Neuronal stem cell (in vitro differentiated cells): ENCODE measurements around the gene ATG4B. TPM values are rescaled to one million over a fixed set of nuclear protein-coding genes. Genes with fewer than 3 reads are reported as not detected.
A peak's percentile ranks its signal among the peaks of the same experiment; 100 is the strongest.
"Not testable (repeated sequence)": the region's sequence is repeated elsewhere in the genome, so short reads cannot be mapped to it uniquely, and the experiment has no call there.

ENCODE experiments used
- DNase-seq: peaks from one replicate; pipeline ENCODE4 v3.0.0-alpha.2; 2013; ENCODE audit warnings: low spot score
- H2AFZ ChIP-seq: one replicate; pipeline ENCODE4 v1.6.1; 2013; ENCODE audit warnings: mild to moderate bottlenecking, low read length, inconsistent platforms
- H2AK5ac ChIP-seq: 2 replicates; pipeline ENCODE4 v1.6.1; 2013; ENCODE audit warnings: low read depth, mild to moderate bottlenecking, inconsistent platforms, low read length, moderate library complexity, mixed read lengths
- H2BK120ac ChIP-seq: 2 replicates; pipeline ENCODE4 v1.6.1; 2013; ENCODE audit warnings: low read depth, mild to moderate bottlenecking, inconsistent platforms, low read length, moderate library complexity, mixed read lengths
- H2BK12ac ChIP-seq: one replicate; pipeline ENCODE4 v1.6.1; 2013; ENCODE audit warnings: low read length, inconsistent platforms
- H2BK15ac ChIP-seq: 2 replicates; pipeline ENCODE4 v1.6.1; 2013; ENCODE audit warnings: mild to moderate bottlenecking, low read length, inconsistent platforms, mixed read lengths
- H2BK5ac ChIP-seq: one replicate; pipeline ENCODE4 v1.6.1; 2013; ENCODE audit warnings: inconsistent platforms, mild to moderate bottlenecking, low read length, moderate library complexity
- H3K14ac ChIP-seq: one replicate; pipeline ENCODE4 v1.6.1; 2013; ENCODE audit warnings: low read length, inconsistent platforms
- H3K18ac ChIP-seq: 2 replicates; pipeline ENCODE4 v1.6.1; 2013; ENCODE audit warnings: low read length, inconsistent platforms
- H3K23ac ChIP-seq: 2 replicates; pipeline ENCODE4 v1.6.1; 2013; ENCODE audit warnings: low read depth, mild to moderate bottlenecking, mixed read lengths, low read length, inconsistent platforms; ENCODE audit not compliant: poor library complexity
- H3K27ac ChIP-seq: replicated peaks from 3 replicates; pipeline ENCODE4 v1.5.1; 2013; ENCODE audit warnings: low read length, inconsistent platforms
- H3K27me3 ChIP-seq, 3 experiments: 2 replicates each; pipeline ENCODE4 v1.6.1; 2013; ENCODE audit warnings: low read length in 3 of 3, mild to moderate bottlenecking in 2 of 3, inconsistent platforms in 1 of 3, low read depth in 1 of 3, mixed read lengths in 1 of 3, moderate library complexity in 1 of 3; ENCODE audit not compliant: control insufficient read depth in 3 of 3, insufficient read depth in 3 of 3
- H3K36me3 ChIP-seq, 2 donors: replicated peaks in 1 of 2; 2 replicates each; pipeline ENCODE4 v1.6.1; 2013; ENCODE audit warnings: low read length in 2 of 2; ENCODE audit not compliant: control insufficient read depth in 2 of 2, insufficient read depth in 2 of 2
- H3K4ac ChIP-seq: 2 replicates; pipeline ENCODE4 v1.6.1; 2013; ENCODE audit warnings: inconsistent platforms, mild to moderate bottlenecking, low read length, moderate library complexity
- H3K4me1 ChIP-seq, 2 donors: 1 replicate in 1 of 2; 2 replicates in 1 of 2; pipeline ENCODE4 v1.6.1; 2013; ENCODE audit warnings: low read length in 2 of 2, low read depth in 1 of 2; ENCODE audit not compliant: control insufficient read depth in 2 of 2, insufficient read depth in 1 of 2
- H3K4me2 ChIP-seq: one replicate; pipeline ENCODE4 v1.6.1; 2013; ENCODE audit warnings: mild to moderate bottlenecking, low read length, inconsistent platforms; ENCODE audit not compliant: insufficient read depth, poor library complexity, severe bottlenecking
- H3K4me3 ChIP-seq, 2 donors: 2 replicates each; pipeline ENCODE4 v1.5.1; 2013; ENCODE audit warnings: low read length in 2 of 2, mild to moderate bottlenecking in 2 of 2, inconsistent platforms in 1 of 2, moderate library complexity in 1 of 2
- H3K79me1 ChIP-seq: one replicate; pipeline ENCODE4 v1.6.1; 2013; ENCODE audit warnings: low read depth, mild to moderate bottlenecking, inconsistent platforms, low read length, moderate library complexity
- H3K9ac ChIP-seq: one replicate; pipeline ENCODE4 v1.6.1; 2013; ENCODE audit warnings: mild to moderate bottlenecking, low read depth, low read length, inconsistent platforms; ENCODE audit not compliant: poor library complexity
- H3K9me3 ChIP-seq, 2 donors: replicated peaks in 1 of 2; 2 replicates each; pipeline versions ENCODE3 to v1.6.1; 2013; ENCODE audit warnings: low read length in 2 of 2, mild to moderate bottlenecking in 2 of 2, inconsistent platforms in 1 of 2, low read depth in 1 of 2, mixed read lengths in 1 of 2, moderate library complexity in 1 of 2; ENCODE audit not compliant: control insufficient read depth in 2 of 2, insufficient read depth in 1 of 2
- H4K8ac ChIP-seq: one replicate; pipeline ENCODE4 v1.6.1; 2013; ENCODE audit warnings: low read depth, mild to moderate bottlenecking, inconsistent platforms, low read length, moderate library complexity
- H4K91ac ChIP-seq: one replicate; pipeline ENCODE4 v1.6.1; 2013; ENCODE audit warnings: low read length, low read depth, mild to moderate bottlenecking, inconsistent platforms; ENCODE audit not compliant: poor library complexity
- WGBS, 2 donors: extraction: QIAGEN DNeasy Blood & Tissue Kit; methylation state at CpG; one replicate each; pipeline ENCODE4 v1.1.7; 2013; ENCODE audit warnings: missing lambda C conversion rate in 2 of 2, mixed read lengths in 1 of 2; ENCODE audit not compliant: insufficient read length in 2 of 2, insufficient replicate concordance in 1 of 2; ENCODE audit errors: extremely low coverage in 2 of 2; 5-methylcytosine and 5-hydroxymethylcytosine counted together
- polyA plus RNA-seq, 2 experiments: library from polyadenylated mRNA; stranded (reverse); fragments of 200-250 nt; gene quantifications; one replicate each; pipeline ENCODE4 v1.2.3, GENCODE V29; 2013

ATG4B gene
- 64.1 TPM for polyA plus RNA-seq (2013, experiment 1 of 2)
- 62.1 TPM for polyA plus RNA-seq (2013, experiment 2 of 2)

DNA sequence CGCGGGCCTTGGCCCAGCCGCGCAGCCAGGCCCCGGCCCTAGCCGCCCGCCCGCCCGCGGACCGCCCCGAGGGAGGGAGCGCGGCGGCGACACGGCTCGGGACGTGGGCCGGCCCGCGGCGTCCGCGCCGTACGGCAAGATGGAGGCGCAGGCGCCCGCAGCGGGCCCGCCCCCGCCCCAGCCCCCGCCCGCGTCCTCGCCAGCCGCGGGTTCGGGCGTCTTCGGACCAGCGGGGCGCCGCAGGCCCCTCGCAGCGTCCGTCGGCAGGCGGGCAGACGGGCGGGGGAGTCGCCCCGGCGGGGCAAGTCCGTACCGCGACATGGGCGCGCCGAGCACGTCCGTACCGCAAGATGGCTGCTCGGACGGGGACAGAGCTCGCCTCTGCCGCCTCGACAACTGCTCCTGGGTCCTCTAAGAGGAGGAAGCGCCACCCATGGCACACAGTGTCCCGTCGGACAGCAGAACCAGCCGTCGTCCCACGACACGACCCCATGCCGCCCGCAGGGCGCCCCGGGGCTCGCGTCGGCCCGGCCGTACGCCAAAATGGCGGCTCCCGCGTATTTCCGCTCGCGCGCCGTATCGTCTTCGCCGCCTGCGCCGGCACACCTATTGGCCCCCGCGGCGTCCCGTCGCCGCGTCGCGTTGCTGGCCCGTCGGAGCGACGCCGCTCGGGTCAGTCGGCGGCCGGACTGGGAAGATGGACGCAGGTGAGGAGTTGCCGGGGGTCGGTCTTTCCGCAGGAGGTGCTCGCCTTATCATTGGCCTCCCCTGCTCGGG lies at the start of gene ATG4B, which contains the start of gene THAP4:
TSS of gene ATG4B (plus strand) at position 676 of the 777 bp plus-strand sequence. CDS start at position 698, 22 bp downstream.
TSS of gene THAP4 (minus strand) at position 141 of the 777 bp plus-strand sequence. CDS start 141 bp downstream, outside the sequence.
- Histone ChIP-seq H4K8ac (peak within 1 kb of the TSS; percentile 49), H3K9me3 (peaks cover 3 to 14% of the 10 kb centered on the region in 2 donors), H3K4ac (no peak within 1 kb of the TSS), H3K27ac (peak within 1 kb of the TSS; percentile 98), H4K91ac (no peak within 1 kb of the TSS), H3K79me1 (peaks cover 26% of the 10 kb centered on the region), H2AFZ (peak within 1 kb of the TSS; percentile 100), H3K4me1 (peaks cover 6 to 9% of the 10 kb centered on the region in 2 donors), H2BK15ac (no peak within 1 kb of the TSS), H3K27me3 (no peaks in the 10 kb centered on the region), H3K18ac (peak within 1 kb of the TSS; percentile 100), H3K4me2 (peak within 1 kb of the TSS; percentile 69), H3K4me3 (peak within 1 kb of the TSS; percentile 100), H2BK12ac (no peak within 1 kb of the TSS), H3K9ac (peak within 1 kb of the TSS; percentile 98), H3K36me3 (peaks cover 21 to 56% of the 10 kb centered on the region in 2 donors), H2BK120ac (no peak within 1 kb of the TSS), H3K14ac (peak within 1 kb of the TSS; percentile 94), H3K23ac (peak within 1 kb of the TSS; percentile 75), H2AK5ac (peak within 1 kb of the TSS; percentile 67), H2BK5ac (peak within 1 kb of the TSS; percentile 76)
- DNase-seq: peak; percentile 85
- WGBS, 2 donors: no CpG with 5 or more reads among the region's 123 CpGs

DNA sequence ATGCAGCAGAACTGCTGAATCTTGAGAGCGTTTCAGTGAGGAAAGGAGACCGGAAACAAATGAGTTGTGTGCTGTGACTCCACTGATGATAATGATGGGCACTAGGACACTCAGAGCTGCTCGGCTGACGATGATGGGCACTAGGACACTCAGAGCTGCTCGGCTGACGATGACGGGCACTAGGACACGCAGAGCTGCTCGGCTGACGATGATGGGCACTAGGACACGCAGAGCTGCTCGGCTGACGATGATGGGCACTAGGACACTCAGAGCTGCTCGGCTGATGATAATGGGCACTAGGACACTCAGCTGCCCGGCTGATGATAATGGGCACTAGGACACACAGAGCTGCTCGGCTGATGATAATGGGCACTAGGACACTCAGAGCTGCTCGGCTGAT lies 47.6 kb upstream of the ATG4B start:
- H4K8ac ChIP-seq, H2AK5ac ChIP-seq, H2BK15ac ChIP-seq, H3K27me3 ChIP-seq, H4K91ac ChIP-seq, H3K18ac ChIP-seq, H3K27ac ChIP-seq, H3K4ac ChIP-seq, H3K79me1 ChIP-seq, H3K4me1 ChIP-seq, H2AFZ ChIP-seq, H3K9ac ChIP-seq, DNase-seq, H2BK12ac ChIP-seq, H3K23ac ChIP-seq, H3K4me2 ChIP-seq, H2BK5ac ChIP-seq, H3K14ac ChIP-seq, H2BK120ac ChIP-seq: not testable (repeated sequence)
- Histone ChIP-seq H3K36me3 (peaks cover 11 to 79% of the 10 kb centered on the region in 2 donors), H3K4me3 (peak overlapping the region in 1 of 2 donors; percentile 16), H3K9me3 (peaks cover 15 to 42% of the 10 kb centered on the region in 2 donors)
- WGBS, 2 donors: no CpG with 5 or more reads among the region's 17 CpGs

DNA sequence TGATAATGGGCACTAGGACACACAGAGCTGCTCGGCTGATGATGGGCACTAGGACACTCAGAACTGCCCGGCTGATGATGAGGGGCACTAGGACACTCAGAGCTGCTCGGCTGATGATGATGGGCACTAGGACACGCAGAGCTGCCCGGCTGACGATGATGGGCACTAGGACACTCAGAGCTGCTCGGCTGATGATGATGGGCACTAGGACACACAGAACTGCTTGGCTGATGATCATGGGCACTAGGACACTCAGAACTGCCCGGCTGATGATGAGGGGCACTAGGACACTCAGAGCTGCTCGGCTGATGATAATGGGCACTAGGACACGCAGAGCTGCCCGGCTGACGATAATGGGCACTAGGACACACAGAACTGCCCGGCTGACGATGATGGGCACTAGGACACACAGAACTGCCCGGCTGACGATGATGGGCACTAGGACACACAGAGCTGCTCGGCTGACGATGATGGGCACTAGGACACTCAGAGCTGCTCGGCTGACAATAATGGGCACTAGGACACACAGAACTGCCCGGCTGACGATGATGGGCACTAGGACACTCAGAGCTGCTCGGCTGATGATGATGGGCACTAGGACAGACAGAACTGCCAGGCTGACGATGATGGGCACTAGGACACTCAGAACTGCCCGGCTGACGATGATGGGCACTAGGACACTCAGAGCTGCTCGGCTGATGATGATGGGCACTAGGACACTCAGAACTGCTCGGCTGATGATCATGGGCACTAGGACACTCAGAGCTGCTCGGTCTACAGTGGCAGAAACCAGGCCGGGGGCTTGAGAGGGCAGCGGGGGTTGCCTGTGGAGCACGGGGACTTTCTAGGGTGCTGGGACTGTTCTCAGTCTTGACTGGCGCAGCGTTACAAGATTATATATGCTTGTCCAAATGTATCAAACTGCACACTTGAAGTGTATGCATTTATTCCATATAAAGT lies 46.7 kb upstream of the ATG4B start:
- H3K9me3 ChIP-seq: peaks cover 11 to 34% of the 10 kb centered on the region in 2 donors
- peaks cover 6 to 75% of the 10 kb centered on the region in 2 donors for H3K36me3 ChIP-seq
- H3K18ac ChIP-seq, H2BK15ac ChIP-seq, H2BK12ac ChIP-seq, H3K4me2 ChIP-seq, H2AFZ ChIP-seq, H3K4ac ChIP-seq, H2BK5ac ChIP-seq, H3K23ac ChIP-seq, H4K8ac ChIP-seq, H4K91ac ChIP-seq, H3K4me1 ChIP-seq, H2BK120ac ChIP-seq, DNase-seq, H3K27me3 ChIP-seq, H3K27ac ChIP-seq, H3K79me1 ChIP-seq, H2AK5ac ChIP-seq, H3K4me3 ChIP-seq: not testable (repeated sequence)
- peak overlapping the region; percentile 0 for H3K14ac ChIP-seq
- H3K9ac ChIP-seq: peak overlapping the region; percentile 5
- WGBS, 2 donors: no CpG with 5 or more reads among the region's 33 CpGs
